NCI-H2196 treated with DMSO at 0.1 percent for 48 hours (cell line): ENCODE measurements around the gene VSTM2B.

Source experiments
- DNase-seq: peaks from one replicate; lab custom pipeline; 2025; ENCODE audit not compliant: unreplicated experiment; lab: John Stamatoyannopoulos, UW

VSTM2B gene

DNA sequence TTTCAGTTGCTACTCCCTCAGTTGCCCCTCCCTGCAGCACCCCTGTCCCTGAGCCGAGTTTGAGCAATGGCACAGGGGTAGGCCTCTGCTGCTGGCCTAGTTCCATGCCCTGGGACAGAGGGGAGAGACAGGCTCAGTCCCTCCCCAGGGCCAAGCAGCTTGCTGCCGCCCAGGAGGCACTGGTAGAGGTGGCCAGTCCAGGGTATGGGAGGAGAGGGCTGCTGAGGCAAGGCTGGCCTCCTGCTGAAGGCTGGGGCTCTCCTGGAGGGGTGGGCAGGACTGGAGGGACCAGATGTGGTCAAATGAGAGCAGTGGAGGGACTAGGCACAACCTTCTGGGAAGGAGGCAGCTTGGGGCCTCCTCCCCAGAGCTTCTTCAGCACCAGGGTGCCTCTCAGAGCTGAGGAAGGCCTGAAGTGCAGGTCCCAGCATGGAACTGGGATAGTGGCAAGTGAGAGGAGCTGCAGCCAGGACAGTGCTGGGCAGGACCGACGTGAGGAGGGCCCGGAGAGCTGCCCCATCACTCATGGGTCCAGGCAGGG lies 29.8 kb upstream of the VSTM2B start:
- no peak for DNase-seq

GRCh38 chr19:29497241-29497640 lies 28.6 kb upstream of the VSTM2B start:
- no peak for DNase-seq

GRCh38 chr19:29497686-29498436 lies 27.9 kb upstream of the VSTM2B start:
- no peak for DNase-seq

- no peak for DNase-seq
Measured at GRCh38 chr19:29499261-29499920, 26.4 kb upstream of the VSTM2B start.

- DNase-seq, result no peak
Measured at GRCh38 chr19:29499921-29500590, 25.7 kb upstream of the VSTM2B start.

DNA sequence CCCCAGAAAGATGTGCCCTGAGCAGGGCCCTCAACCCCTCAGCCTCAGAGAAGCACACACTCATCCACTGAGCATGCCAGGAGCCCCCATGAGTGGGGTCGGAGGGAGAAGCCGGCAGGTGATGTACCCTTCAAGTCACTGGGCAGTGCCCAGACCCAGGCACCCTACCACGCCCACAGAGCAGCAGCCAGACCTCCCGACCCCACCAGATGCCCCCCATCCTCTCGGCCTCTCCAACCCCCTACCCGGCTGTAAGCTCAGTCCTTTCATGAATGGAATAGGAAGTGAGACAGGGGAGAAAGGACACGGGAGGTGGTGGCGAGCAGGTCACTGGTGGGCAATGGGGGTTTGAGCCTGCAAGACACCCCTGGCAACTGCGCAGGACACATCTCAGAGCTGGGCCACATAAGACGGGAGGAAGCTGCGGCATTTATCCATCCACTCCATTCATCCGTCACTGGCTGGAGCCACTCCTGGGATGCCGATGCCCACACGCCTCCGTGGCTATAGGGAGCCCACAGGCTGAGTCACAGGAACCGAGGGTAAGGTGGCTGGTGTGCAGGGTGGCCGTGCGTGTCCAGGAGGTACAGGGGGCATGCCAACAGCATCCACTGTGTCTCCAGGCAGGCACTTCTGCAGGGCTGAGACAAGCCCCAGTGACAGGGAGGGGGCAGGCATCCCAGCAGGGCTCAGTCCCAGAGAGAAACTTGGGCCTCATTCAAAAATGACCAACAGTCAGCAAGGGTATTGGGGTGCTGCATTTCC lies 23.8 kb upstream of the VSTM2B start:
- DNase-seq, result no peak

- DNase-seq, result no peak
Measured at GRCh38 chr19:29502581-29502850, 23.3 kb upstream of the VSTM2B start.

GRCh38 chr19:29503140-29503758 lies 22.5 kb upstream of the VSTM2B start:
- DNase-seq, result no peak

- no peak for DNase-seq
Measured at GRCh38 chr19:29503785-29504184, 22.0 kb upstream of the VSTM2B start.

GRCh38 chr19:29504454-29504853 lies 21.3 kb upstream of the VSTM2B start:
- DNase-seq, result no peak

- no peak for DNase-seq
Measured at GRCh38 chr19:29505097-29505824, 20.5 kb upstream of the VSTM2B start.

DNA sequence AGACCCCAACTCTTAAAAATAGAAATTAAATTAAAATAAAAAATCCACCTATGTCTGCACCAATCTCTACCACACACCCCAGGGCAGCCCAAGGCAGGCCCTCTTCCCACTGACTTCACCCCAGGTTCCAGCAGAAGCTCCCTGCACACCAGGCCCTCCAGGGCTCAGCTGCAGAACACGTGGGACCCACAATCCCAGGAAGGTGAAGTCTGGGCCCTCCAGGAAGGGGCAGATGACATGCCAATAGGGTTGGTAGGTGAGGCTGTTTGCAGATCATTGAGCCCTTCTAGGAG lies 19.2 kb upstream of the VSTM2B start:
- DNase-seq, result no peak

DNA sequence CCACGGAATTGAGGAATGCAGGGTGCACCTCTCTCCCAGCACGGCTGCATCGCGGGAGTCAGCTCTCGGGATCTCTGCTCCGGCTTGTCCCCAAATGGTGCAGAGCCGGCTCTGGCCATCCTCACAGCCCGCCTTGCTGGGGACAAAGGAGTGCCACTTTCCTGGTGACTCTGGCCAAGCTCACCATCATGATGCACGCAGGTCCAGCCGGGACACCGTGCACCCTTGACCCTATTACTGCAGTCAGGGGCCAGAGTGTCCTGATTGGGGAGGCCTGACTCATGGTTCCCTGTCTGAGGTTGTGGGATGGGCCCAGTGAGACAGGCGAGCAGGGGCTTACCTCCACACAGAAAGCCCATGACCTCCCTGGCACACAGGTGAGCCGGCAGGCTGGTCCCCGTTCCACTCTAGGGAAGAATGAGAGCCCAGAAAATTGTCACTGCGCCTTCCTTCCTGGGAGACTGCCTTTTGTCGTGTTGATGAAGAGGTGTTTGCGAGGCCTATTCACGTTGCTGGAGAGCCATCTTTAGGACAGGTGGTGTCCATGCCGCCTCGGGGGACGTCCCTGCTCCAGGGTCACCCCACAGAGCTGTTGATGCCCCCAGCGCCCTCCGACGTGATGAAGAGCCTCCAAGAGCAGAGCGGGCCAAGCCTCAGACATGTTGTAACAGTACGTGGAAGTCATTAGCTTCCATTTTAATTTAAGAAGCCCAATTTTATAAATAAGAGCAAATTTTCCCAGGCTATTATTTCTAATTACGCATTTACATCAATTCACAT lies 18.5 kb upstream of the VSTM2B start:
- DNase-seq, result no peak

- no peak for DNase-seq
Measured at GRCh38 chr19:29508181-29508580, 17.6 kb upstream of the VSTM2B start.

DNA sequence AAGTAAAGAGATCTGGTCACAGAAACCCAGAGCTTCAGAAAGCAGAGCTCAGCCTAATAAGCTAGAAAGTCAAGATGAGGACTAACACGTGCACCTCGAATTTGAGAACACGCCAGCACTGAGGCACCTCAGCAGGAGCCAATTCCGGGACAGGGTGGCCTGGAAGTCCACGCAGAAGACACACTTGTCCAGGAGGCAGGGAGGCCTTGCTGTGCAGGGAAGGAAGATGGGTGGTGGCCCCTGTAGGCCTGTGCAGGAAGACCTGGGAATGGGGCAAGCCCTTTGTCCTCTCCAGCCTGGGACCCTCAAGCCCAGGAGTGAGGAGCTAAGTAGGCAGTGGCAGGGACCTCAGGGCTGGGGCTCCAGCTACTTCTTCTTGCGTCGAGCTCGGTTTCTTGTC lies 16.3 kb upstream of the VSTM2B start:
- no peak for DNase-seq

DNA sequence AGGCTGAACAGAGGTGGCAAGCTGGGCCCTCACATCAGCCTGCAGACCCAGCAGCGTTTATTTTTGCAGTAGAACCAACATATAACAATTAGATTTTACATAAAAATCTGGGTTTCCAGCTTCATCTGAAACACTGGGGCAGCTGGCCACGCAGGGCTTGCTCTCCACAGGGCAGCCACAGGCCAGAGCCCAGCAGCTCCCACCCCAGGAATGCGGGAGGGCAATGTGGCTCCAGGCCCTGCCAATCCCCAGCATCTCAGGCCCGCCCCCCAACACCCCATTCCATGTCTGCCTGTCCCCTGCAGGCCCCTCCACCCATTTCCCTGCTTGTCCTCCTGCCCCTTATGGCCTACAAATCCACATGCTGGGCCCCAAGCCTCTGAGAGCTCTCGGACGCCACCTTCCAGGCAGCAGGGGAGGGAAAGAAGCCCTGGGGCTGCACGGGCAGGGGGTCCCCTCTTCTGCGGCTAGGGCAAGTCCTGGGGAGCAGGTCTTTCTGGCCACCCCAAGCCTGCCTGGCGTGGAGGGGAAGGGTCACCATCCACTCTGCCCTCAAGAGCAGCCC lies 15.0 kb upstream of the VSTM2B start:
- no peak for DNase-seq

GRCh38 chr19:29511768-29512167 lies 14.0 kb upstream of the VSTM2B start:
- no peak for DNase-seq

- no peak for DNase-seq
Measured at GRCh38 chr19:29512748-29513147, 13.0 kb upstream of the VSTM2B start.

DNA sequence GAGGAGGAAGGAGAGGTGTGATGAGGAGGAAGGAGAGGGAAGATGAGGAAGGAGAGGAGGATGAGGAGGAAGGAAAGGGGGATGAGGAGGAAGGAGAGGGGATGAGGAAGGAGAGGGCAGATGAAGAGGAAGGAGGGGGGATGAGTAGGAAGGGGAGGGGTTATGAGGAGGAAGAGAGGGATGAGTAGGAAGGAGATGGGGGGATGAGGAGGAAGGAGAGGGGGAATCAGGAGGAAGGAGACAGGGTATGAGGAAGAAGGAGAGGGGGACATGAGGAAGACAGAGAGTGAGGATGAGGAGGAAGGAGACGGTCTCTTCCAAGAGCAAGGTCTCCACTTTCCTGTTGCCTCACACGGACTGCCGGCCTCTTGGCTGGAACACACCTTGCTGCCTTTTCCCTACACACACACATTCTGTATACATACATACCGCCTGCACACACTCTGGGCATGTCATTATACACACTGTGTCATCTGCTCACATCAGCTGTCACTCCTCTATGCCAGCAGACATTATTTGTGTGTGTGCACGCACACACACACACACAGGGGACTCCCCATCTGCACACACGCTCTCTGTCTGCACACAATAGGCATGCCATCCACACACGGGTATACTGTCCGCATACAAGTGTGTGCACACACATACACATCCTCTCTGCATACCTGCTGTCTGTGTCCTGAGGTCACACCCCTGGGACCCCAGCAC lies 11.1 kb upstream of the VSTM2B start:
- no peak for DNase-seq
